Liver (tissue), 9 donors: ENCODE results near the gene FCRLA. TPM values are rescaled to one million over a fixed set of nuclear protein-coding genes. Genes with fewer than 3 reads are reported as not detected.

Experiments
- DNase-seq: peaks from one replicate; pipeline ENCODE4 v3.0.0-alpha.2; 2017; ENCODE audit warnings: low spot score
- H3K27ac ChIP-seq, 2 donors: one replicate each; pipeline ENCODE4 v1.7.0; 2013; ENCODE audit warnings: inconsistent platforms in 2 of 2, low read length in 2 of 2, control low read depth in 1 of 2, low read depth in 1 of 2, mild to moderate bottlenecking in 1 of 2
- H3K27me3 ChIP-seq, 4 donors: one replicate each; pipeline versions ENCODE4 v1.6.1 to v1.7.0; 2013; ENCODE audit warnings: low read length in 3 of 4, inconsistent platforms in 1 of 4, mild to moderate bottlenecking in 1 of 4, moderate library complexity in 1 of 4; ENCODE audit not compliant: control insufficient read depth in 4 of 4, insufficient read depth in 4 of 4
- H3K36me3 ChIP-seq, 4 donors: one replicate each; pipeline versions ENCODE4 v1.6.1 to v1.7.0; 2013; ENCODE audit warnings: low read length in 3 of 4, mild to moderate bottlenecking in 3 of 4, low read depth in 1 of 4, moderate library complexity in 1 of 4; ENCODE audit not compliant: control insufficient read depth in 4 of 4, insufficient read depth in 3 of 4
- H3K4me1 ChIP-seq, 4 donors: one replicate each; pipeline versions ENCODE4 v1.6.1 to v1.7.0; 2013; ENCODE audit warnings: low read length in 3 of 4, mild to moderate bottlenecking in 3 of 4, moderate library complexity in 1 of 4; ENCODE audit not compliant: control insufficient read depth in 4 of 4, insufficient read depth in 4 of 4
- H3K4me3 ChIP-seq, 3 donors: one replicate each; pipeline versions ENCODE4 v1.6.1 to v1.7.0; 2013; ENCODE audit warnings: low read length in 3 of 3, control low read depth in 1 of 3, low read depth in 1 of 3, mild to moderate bottlenecking in 1 of 3
- H3K9ac ChIP-seq, 2 donors: one replicate each; pipeline ENCODE4 v1.7.0; 2013; ENCODE audit warnings: low read length in 2 of 2, mild to moderate bottlenecking in 2 of 2, moderate library complexity in 2 of 2, control low read depth in 1 of 2, low read depth in 1 of 2
- H3K9me3 ChIP-seq, 4 donors: one replicate each; pipeline versions ENCODE4 v1.6.1 to v1.7.0; 2013; ENCODE audit warnings: low read length in 3 of 4; ENCODE audit not compliant: control insufficient read depth in 4 of 4
- GABPA ChIP-seq, 2 donors: IDR thresholded peaks in 1 of 2; conservative IDR thresholded peaks in 1 of 2; 2 replicates each; pipeline ENCODE4 v1.6.1; 2016; ENCODE audit warnings: antibody characterized with exemption in 2 of 2, mild to moderate bottlenecking in 1 of 2, moderate library complexity in 1 of 2
- HNF4A ChIP-seq, 2 donors: conservative IDR thresholded peaks; 2 replicates each; pipeline ENCODE4 v1.6.1; 2016; ENCODE audit warnings: antibody characterized with exemption in 2 of 2, mild to moderate bottlenecking in 2 of 2
- HNF4G ChIP-seq: IDR thresholded peaks from 2 replicates; pipeline ENCODE4 v1.6.1; 2016; ENCODE audit warnings: antibody characterized with exemption
- JUND ChIP-seq, 2 donors: IDR thresholded peaks; 2 replicates each; pipeline ENCODE4 v1.6.1; 2016; ENCODE audit warnings: antibody characterized with exemption in 2 of 2
- NR2F2 ChIP-seq: IDR thresholded peaks from 2 replicates; pipeline ENCODE4 v1.6.1; 2016; ENCODE audit warnings: antibody characterized with exemption
- RAD21 ChIP-seq, 2 donors: IDR thresholded peaks; 2 replicates each; pipeline ENCODE4 v1.6.1; 2016; ENCODE audit warnings: antibody characterized with exemption in 2 of 2, mild to moderate bottlenecking in 2 of 2
- RXRA ChIP-seq, 2 donors: IDR thresholded peaks; 2 replicates each; pipeline ENCODE4 v1.6.1; 2017 to 2018; ENCODE audit warnings: antibody characterized with exemption in 2 of 2, mild to moderate bottlenecking in 1 of 2
- SP1 ChIP-seq: IDR thresholded peaks from 2 replicates; pipeline ENCODE4 v1.6.1; 2018; ENCODE audit warnings: antibody characterized with exemption, mild to moderate bottlenecking
- TAF1 ChIP-seq: conservative IDR thresholded peaks from 2 replicates; pipeline ENCODE4 v1.6.1; 2016; ENCODE audit warnings: antibody characterized with exemption, mild to moderate bottlenecking
- YY1 ChIP-seq: IDR thresholded peaks from 2 replicates; pipeline ENCODE4 v1.6.1; 2016; ENCODE audit warnings: antibody characterized with exemption, mild to moderate bottlenecking
- WGBS: extraction: QIAGEN DNeasy Blood & Tissue Kit; methylation state at CpG from one replicate; pipeline ENCODE4 v1.1.7; 2013; 5-methylcytosine and 5-hydroxymethylcytosine counted together
- polyA plus RNA-seq, 2 donors: library from polyadenylated mRNA; stranded (reverse) in 1 of 2; unstranded in 1 of 2; fragments of 200-250 nt in 1 of 2; fragments of >200 nt in 1 of 2; fragmentation: Nextera tagmentation in 1 of 2; extraction: Ambion mirVana in 1 of 2; gene quantifications; one replicate each; pipeline versions ENCODE4 v1.2.1 to v1.2.3, GENCODE V29; 2013 to 2015
- total RNA-seq, 2 donors: library from RNA; depleted of rRNA; stranded (reverse); fragments of >200 nt; gene quantifications; one replicate each; pipeline ENCODE4 v1.2.3, GENCODE V29; 2014
- TF ChIP-seq, protein P1 (sequence below): IDR thresholded peaks from 2 replicates; pipeline ENCODE4 v1.6.1; 2016; ENCODE audit warnings: antibody characterized with exemption
- TF ChIP-seq, protein P2 (sequence below): IDR thresholded peaks from 2 replicates; pipeline ENCODE4 v1.6.1; 2016; ENCODE audit warnings: antibody characterized with exemption, mild to moderate bottlenecking
- TF ChIP-seq, protein P3 (sequence below): IDR thresholded peaks from 2 replicates; pipeline ENCODE4 v1.6.1; 2016; ENCODE audit warnings: antibody characterized with exemption
- donor health status: healthy.
- donor health status: healthy.
- donor health status: healthy.
- donor health status: healthy.
- donor health status: healthy.

FCRLA gene
- total and polyA plus RNA-seq, 4 donors: 0.06 to 3.3 (median 0.29) TPM

DNA sequence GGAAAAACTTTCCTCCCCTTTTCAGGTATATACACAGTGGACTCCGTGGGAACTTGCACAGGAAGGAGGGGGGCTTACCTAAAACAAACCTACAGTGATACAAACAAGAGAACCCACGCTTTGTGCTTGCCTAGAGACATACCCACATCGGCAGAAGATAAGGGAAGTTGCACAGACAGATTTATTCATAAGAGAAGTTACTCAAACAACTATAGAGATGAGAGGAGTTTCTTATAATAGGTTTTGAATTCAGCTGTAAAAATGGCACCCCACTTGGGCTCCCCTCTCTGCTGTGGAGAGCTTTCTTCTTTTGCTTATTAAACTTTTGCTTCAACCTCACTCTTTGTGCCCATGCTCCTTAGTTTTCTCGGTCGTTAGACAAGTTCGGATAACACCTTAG, 40.8 kb downstream of the FCRLA start:
- no peak overlapping the region for H3K27ac ChIP-seq
- TF ChIP-seq HNF4G: no peak
- no peak for TF ChIP-seq JUND (IDR thresholded peaks at IDR 0.05)
- no peak for TF ChIP-seq GABPA (IDR thresholded peaks at IDR 0.05 in 1 of 2, conservative IDR thresholded peaks at IDR 0.05 in 1 of 2)
- TF ChIP-seq TAF1: no peak
- TF ChIP-seq NR2F2: no peak
- no peak for TF ChIP-seq RAD21 (IDR thresholded peaks at IDR 0.05)
- H3K9ac ChIP-seq: no peak overlapping the region
- H3K27me3 ChIP-seq: no peaks in the 10 kb centered on the region
- H3K36me3 ChIP-seq: peaks cover 1 to 11% (median 4%) of the 10 kb centered on the region in 4 donors
- no peak overlapping the region for H3K4me3 ChIP-seq
- no peaks in the 10 kb centered on the region for H3K9me3 ChIP-seq
- peaks cover 6 to 15% (median 9%) of the 10 kb centered on the region in 4 donors for H3K4me1 ChIP-seq
- no peak for DNase-seq
- 62% methylated on average over 6 of the region's 6 CpGs for WGBS

GRCh38 chr1:161749509-161750407, 42.7 kb downstream of the FCRLA start, which contains the start of gene DUSP12:
TSS of gene DUSP12 (plus strand) at chr1:161749786. CDS start at chr1:161749802, 16 bp downstream.
- DNase-seq: peak; percentile 85
- H3K4me3 ChIP-seq: peak within 1 kb of the TSS; percentile 90 to 98 (median 96)
- peaks cover 1 to 26% (median 20%) of the 10 kb centered on the region in 4 donors for H3K36me3 ChIP-seq
- peak within 1 kb of the TSS; percentile 23 to 61 for H3K9ac ChIP-seq
- WGBS: under 1% methylated on average over 65 of the region's 65 CpGs
- no peaks in the 10 kb centered on the region for H3K27me3 ChIP-seq
- H3K9me3 ChIP-seq: no peaks in the 10 kb centered on the region
- peak within 1 kb of the TSS; percentile 81 to 85 for H3K27ac ChIP-seq
- TF ChIP-seq HNF4A (conservative IDR thresholded peaks at IDR 0.05) (peak; percentile 38 to 56), NR2F2 (peak; percentile 84), JUND (IDR thresholded peaks at IDR 0.05) (peak in 1 of 2 donors; percentile 39), GABPA (IDR thresholded peaks at IDR 0.05 in 1 of 2, conservative IDR thresholded peaks at IDR 0.05 in 1 of 2) (peak in 1 of 2 donors; percentile 74), SP1 (peak; percentile 55), TAF1 (no peak), YY1 (peak; percentile 99), RAD21 (IDR thresholded peaks at IDR 0.05) (peak; percentile 10 to 43), RXRA (IDR thresholded peaks at IDR 0.05) (peak in 1 of 2 donors; percentile 27)
- TF ChIP-seq, protein P1, sequence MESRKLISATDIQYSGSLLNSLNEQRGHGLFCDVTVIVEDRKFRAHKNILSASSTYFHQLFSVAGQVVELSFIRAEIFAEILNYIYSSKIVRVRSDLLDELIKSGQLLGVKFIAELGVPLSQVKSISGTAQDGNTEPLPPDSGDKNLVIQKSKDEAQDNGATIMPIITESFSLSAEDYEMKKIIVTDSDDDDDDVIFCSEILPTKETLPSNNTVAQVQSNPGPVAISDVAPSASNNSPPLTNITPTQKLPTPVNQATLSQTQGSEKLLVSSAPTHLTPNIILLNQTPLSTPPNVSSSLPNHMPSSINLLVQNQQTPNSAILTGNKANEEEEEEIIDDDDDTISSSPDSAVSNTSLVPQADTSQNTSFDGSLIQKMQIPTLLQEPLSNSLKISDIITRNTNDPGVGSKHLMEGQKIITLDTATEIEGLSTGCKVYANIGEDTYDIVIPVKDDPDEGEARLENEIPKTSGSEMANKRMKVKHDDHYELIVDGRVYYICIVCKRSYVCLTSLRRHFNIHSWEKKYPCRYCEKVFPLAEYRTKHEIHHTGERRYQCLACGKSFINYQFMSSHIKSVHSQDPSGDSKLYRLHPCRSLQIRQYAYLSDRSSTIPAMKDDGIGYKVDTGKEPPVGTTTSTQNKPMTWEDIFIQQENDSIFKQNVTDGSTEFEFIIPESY: no peak
- TF ChIP-seq, protein P2, sequence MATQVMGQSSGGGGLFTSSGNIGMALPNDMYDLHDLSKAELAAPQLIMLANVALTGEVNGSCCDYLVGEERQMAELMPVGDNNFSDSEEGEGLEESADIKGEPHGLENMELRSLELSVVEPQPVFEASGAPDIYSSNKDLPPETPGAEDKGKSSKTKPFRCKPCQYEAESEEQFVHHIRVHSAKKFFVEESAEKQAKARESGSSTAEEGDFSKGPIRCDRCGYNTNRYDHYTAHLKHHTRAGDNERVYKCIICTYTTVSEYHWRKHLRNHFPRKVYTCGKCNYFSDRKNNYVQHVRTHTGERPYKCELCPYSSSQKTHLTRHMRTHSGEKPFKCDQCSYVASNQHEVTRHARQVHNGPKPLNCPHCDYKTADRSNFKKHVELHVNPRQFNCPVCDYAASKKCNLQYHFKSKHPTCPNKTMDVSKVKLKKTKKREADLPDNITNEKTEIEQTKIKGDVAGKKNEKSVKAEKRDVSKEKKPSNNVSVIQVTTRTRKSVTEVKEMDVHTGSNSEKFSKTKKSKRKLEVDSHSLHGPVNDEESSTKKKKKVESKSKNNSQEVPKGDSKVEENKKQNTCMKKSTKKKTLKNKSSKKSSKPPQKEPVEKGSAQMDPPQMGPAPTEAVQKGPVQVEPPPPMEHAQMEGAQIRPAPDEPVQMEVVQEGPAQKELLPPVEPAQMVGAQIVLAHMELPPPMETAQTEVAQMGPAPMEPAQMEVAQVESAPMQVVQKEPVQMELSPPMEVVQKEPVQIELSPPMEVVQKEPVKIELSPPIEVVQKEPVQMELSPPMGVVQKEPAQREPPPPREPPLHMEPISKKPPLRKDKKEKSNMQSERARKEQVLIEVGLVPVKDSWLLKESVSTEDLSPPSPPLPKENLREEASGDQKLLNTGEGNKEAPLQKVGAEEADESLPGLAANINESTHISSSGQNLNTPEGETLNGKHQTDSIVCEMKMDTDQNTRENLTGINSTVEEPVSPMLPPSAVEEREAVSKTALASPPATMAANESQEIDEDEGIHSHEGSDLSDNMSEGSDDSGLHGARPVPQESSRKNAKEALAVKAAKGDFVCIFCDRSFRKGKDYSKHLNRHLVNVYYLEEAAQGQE: peak; percentile 43
- TF ChIP-seq, protein P3, sequence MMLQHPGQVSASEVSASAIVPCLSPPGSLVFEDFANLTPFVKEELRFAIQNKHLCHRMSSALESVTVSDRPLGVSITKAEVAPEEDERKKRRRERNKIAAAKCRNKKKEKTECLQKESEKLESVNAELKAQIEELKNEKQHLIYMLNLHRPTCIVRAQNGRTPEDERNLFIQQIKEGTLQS: no peak
- H3K4me1 ChIP-seq: peaks cover 6 to 15% (median 9%) of the 10 kb centered on the region in 4 donors
